ENCODE data around the gene DHX57. TPM values are rescaled to one million over a fixed set of nuclear protein-coding genes. Genes with fewer than 3 reads are reported as not detected.

DHX57 gene
- total RNA-seq, 1 donor: 25.0 TPM

DNA sequence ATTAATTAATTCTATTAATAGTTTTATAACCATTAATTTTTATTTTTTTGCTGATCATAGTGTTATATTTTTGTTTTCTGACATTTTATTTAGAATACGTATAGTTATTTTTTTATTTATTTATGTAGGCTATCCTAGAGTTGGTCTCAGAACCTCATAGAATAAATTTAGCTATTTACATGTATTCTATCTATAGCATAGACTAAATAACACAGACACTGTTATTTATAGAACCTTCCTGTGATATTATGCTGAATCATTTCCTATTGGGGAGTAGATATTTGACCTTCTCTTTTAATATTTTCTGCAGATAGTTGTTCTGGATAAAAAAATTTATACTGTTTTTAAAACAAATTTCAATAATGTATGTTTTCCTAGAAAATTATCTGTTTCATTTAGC lies 34.1 kb upstream of the DHX57 start:
- no peak for DNase-seq (ENCODE audit: low read depth)
- TF ChIP-seq, protein P1, sequence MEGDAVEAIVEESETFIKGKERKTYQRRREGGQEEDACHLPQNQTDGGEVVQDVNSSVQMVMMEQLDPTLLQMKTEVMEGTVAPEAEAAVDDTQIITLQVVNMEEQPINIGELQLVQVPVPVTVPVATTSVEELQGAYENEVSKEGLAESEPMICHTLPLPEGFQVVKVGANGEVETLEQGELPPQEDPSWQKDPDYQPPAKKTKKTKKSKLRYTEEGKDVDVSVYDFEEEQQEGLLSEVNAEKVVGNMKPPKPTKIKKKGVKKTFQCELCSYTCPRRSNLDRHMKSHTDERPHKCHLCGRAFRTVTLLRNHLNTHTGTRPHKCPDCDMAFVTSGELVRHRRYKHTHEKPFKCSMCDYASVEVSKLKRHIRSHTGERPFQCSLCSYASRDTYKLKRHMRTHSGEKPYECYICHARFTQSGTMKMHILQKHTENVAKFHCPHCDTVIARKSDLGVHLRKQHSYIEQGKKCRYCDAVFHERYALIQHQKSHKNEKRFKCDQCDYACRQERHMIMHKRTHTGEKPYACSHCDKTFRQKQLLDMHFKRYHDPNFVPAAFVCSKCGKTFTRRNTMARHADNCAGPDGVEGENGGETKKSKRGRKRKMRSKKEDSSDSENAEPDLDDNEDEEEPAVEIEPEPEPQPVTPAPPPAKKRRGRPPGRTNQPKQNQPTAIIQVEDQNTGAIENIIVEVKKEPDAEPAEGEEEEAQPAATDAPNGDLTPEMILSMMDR (IDR thresholded peaks at IDR 0.05; ENCODE audit: insufficient read depth, low read length): no peak
- H3K4me3 ChIP-seq (ENCODE audit: low read depth, low read length): no peak overlapping the region

GRCh38 chr2:38907743-38908562 lies 32.2 kb upstream of the DHX57 start:
- TF ChIP-seq, protein P1 (IDR thresholded peaks at IDR 0.05; ENCODE audit: insufficient read depth, low read length): no peak
- H3K4me3 ChIP-seq (ENCODE audit: low read depth, low read length): no peak overlapping the region
- DNase-seq (ENCODE audit: low read depth): no peak

GRCh38 chr2:38907242-38907641 lies 31.5 kb upstream of the DHX57 start:
- H3K4me3 ChIP-seq (ENCODE audit: low read depth, low read length): no peak overlapping the region
- no peak for DNase-seq (ENCODE audit: low read depth)
- TF ChIP-seq, protein P1 (IDR thresholded peaks at IDR 0.05; ENCODE audit: insufficient read depth, low read length): no peak

DNA sequence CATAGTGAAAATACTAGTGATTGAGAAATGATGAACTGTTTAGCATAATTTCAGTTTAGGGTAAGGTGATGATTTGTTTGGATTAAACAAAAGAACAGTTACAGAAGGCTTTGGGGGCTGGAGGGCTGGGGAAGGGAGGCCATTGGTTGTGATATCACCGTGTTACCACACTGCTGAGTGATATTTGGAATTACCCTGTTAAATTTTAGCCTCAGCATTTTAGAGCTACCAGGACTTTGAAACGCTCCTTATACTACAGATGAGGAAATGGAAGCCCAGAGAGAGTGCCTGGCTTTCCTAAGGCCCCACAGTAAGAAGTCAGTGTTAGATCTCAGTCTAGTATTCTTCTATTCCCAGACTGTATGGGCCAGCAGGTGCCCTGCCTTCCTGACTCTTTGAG lies 29.5 kb upstream of the DHX57 start:
- TF ChIP-seq, protein P1 (IDR thresholded peaks at IDR 0.05; ENCODE audit: insufficient read depth, low read length): no peak
- H3K4me3 ChIP-seq (ENCODE audit: low read depth, low read length): no peak overlapping the region
- no peak for DNase-seq (ENCODE audit: low read depth)

DNA sequence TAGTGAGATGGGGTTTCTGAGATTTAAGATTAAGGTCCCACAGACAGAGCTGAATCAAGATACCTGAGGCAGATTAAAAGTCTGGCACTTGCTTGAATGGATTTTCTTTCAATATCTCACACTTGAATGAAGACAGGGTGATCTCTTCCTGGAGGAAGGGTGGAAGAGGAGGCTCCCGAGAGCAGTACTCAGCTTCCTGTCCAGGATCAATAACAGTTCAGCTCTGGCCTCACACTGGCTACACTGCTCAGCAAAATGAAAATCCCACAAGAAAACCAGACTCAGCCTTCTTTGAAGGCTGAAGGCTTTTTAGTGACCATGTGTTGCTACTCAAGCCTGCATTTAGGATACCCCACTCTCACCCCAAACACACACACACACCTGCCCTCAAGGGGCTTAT lies 25.0 kb upstream of the DHX57 start:
- H3K4me3 ChIP-seq (ENCODE audit: low read depth, low read length): no peak overlapping the region
- TF ChIP-seq, protein P1 (IDR thresholded peaks at IDR 0.05; ENCODE audit: insufficient read depth, low read length): no peak
- no peak for DNase-seq (ENCODE audit: low read depth)

GRCh38 chr2:38898256-38898655 lies 22.5 kb upstream of the DHX57 start:
- TF ChIP-seq, protein P1 (IDR thresholded peaks at IDR 0.05; ENCODE audit: insufficient read depth, low read length): no peak
- no peak overlapping the region for H3K4me3 ChIP-seq (ENCODE audit: low read depth, low read length)
- no peak for DNase-seq (ENCODE audit: low read depth)

- TF ChIP-seq, protein P1 (IDR thresholded peaks at IDR 0.05; ENCODE audit: insufficient read depth, low read length): no peak
- no peak for DNase-seq (ENCODE audit: low read depth)
- no peak overlapping the region for H3K4me3 ChIP-seq (ENCODE audit: low read depth, low read length)
Observed at GRCh38 chr2:38892819-38893218, 17.1 kb upstream of the DHX57 start.
